HG03439 (cell line): Measurements from ENCODE around the gene BHMT.
"Not testable (repeated sequence)": the region's sequence is repeated elsewhere in the genome, so short reads cannot be mapped to it uniquely, and the experiment has no call there.

Experiments used
- ATAC-seq: cut with Tn5 transposase; IDR thresholded peaks from one replicate; pipeline ENCODE4 v1.9.1; 2021; ENCODE audit warnings: mild to moderate bottlenecking, moderate library complexity; ENCODE audit not compliant: unreplicated experiment

Gene BHMT

GRCh38 chr5:79111960-79112702 is 522 bp downstream of the BHMT start:
- no peak for ATAC-seq

- ATAC-seq, result no peak
These were observed 1.1 kb downstream of the BHMT start for GRCh38 chr5:79112703-79113058.

- ATAC-seq, result no peak
These were observed 7.9 kb downstream of the BHMT start for GRCh38 chr5:79119486-79119885.

DNA sequence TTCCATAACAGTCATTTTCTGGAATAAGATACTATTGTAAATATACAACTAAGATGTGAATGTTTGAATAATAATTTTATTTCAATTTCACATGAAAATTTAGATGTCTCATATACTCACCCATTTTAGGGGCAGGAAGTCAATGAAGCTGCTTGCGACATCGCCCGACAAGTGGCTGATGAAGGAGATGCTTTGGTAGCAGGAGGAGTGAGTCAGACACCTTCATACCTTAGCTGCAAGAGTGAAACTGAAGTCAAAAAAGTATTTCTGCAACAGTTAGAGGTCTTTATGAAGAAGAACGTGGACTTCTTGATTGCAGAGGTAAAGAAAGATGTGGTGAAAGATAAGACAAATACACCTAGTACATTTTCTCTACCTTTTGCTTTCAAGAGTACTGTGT is 8.6 kb downstream of the BHMT start:
- no peak for ATAC-seq

DNA sequence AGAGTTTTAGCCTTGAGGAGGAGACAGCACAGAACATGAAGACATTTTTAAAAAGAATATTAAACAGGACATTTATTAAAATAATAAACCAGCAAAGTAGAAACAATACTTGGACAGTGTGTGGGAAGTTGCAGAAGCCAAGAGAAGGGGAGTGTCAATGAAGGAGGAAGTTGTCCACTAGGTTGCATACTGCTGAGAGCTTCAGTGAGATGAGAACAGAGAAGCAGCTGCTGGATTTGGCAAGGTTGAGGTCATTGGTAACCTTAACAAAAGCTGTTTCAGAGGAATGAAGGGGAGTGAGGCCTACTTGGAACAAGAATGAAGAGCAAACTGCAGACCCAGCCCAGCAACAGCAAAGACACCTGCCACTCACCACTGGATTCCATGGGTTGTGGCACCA is 11.4 kb downstream of the BHMT start:
- ATAC-seq, result no peak

- no peak for ATAC-seq
These were observed 13.0 kb downstream of the BHMT start for GRCh38 chr5:79124607-79125006.

DNA sequence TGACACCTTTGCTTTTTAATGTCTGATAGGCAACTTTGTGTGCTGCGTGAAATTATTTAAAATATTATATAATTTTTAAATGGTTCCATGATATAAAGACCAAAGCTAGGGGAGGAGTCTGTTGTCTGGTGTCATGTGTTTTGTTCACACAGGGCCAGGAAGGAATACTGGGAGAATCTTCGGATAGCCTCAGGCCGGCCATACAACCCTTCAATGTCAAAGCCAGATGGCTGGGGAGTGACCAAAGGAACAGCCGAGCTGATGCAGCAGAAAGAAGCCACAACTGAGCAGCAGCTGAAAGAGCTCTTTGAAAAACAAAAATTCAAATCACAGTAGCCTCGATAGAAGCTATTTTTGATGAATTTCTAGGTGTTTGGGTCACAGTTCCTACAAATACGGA is 19.2 kb downstream of the BHMT start:
- ATAC-seq, result no peak

DNA sequence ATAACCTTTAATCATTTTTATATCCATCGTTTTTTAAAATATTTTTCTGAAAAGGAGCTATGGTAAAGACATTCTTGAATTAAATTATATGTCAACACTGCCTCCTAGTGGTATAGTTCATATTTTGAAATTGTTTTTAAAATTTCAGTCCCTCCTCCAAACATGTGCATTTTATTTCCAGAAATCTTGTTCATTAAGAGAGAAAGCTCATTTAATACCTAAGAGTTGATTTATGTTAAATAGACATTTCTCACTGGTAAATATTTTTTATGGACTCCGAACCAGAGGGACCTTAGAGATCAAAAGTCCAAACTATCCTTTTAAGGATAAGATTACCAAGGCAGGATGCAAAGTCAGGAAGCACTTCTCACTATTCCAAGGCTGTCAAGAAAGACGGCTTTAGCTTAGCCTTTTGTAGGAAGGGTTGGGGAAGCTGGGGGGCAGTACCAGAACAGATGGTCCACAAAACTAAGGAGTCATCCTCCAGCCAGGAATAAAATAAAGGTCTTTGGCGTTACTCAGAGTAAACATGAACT is 21.6 kb downstream of the BHMT start:
- no peak for ATAC-seq

GRCh38 chr5:79133657-79134451 is 22.2 kb downstream of the BHMT start:
- no peak for ATAC-seq

- ATAC-seq, result no peak
These were observed 24.4 kb downstream of the BHMT start for GRCh38 chr5:79135790-79136553.

DNA sequence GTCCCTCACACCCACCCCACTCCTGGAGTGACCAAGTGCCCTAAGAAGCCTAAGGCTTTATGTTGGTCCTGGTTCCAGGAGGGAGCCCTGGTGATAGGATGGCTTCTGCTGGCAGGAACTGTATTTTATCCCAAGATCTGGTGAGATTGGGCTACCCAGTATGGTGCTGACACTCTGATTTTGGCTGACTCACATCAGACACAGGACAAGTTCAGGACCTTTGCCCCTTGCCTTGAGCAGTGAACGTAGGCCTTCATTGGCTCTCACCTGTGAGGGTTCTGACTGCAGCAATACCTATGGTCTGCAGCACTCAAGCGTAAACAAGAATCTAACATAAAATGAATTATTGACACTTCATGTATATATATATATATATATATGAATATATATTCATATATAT is 25.0 kb downstream of the BHMT start:
- no peak for ATAC-seq

DNA sequence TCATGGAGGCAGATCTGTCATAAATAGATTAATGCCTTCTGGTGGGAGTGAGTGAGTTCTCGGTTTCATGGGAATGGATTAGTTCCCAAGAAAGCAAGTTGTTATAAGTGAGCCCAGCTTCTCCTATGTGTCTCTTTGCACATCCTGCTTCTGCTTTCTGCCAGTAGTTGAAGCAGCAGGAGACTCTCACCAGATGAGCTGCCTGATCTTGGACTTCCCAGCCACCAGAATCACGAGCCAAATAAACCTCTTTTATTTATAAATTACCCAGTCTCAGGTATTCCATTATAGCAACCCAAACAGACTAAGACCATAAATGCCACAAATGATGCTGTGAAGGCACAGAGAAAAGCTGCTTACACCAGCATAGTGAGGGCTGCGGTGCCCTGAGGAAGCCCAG is 28.9 kb downstream of the BHMT start:
- no peak for ATAC-seq

DNA sequence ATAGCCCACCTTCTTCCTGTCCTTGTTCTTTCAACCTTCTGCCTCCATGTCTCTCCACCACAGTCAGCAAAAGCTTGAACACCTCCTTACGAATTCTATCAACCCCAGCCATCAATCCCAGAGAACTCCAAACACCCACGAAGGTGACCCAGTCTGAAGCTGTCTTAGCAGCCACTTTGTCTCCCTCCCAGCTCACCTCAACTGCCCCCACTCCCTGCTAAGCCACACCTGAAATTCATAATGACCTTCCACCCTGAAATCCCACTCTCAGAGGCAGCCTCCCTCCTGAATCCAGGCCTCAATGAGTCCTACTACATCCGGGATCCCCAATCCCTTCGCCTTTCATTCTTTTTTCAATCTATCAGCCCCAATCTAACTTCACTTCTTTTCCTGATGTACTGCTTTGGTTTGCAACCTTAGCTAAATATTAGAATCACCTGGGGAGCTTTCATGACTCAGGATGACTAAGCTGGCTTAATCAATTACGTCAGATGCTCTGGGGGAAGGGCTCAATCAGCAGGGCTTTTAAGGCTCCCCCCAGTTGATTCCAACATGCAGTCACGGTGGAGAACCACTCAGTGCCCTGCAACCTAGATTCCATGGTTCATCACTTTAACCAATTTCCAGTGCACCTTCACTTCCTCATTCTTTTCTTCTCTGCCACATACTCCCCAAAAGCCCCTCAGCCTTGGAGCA is 32.2 kb downstream of the BHMT start:
- ATAC-seq, result no peak

- ATAC-seq, result no peak
These were observed 35.5 kb downstream of the BHMT start for GRCh38 chr5:79147076-79147475.

- no peak for ATAC-seq
These were observed 37.8 kb downstream of the BHMT start for GRCh38 chr5:79149433-79149832.

DNA sequence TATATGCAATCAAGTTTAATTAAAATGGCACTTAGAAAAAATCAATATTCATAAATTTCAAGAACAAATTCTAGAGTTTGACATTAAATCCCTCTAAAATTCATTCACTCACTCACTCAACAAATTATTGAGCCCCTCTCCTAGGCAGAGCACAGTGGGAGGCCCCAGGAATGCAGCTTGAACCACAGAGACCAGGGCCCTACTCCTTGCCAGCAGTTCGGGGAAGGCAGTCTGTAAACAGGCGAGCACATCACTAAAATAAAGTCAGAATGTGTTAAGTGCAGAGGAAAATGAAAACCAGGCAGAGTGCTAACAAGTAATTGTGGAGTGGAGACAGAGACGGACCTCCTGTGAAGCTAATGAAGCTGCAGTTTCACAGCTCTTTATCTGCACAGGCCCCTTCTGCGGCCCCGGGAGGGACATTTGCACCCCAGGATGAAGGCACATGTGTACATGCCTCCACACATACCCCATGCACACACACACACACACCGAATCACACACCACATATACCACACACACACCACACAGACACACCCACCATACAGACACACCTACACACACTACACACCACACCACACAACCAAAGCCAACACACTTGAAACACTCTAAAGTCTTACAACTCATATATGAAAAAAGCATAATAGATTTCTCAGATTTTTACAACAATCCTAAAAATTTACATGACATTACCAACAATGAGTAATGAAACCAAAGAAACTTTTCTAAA is 40.5 kb downstream of the BHMT start:
- no peak for ATAC-seq

DNA sequence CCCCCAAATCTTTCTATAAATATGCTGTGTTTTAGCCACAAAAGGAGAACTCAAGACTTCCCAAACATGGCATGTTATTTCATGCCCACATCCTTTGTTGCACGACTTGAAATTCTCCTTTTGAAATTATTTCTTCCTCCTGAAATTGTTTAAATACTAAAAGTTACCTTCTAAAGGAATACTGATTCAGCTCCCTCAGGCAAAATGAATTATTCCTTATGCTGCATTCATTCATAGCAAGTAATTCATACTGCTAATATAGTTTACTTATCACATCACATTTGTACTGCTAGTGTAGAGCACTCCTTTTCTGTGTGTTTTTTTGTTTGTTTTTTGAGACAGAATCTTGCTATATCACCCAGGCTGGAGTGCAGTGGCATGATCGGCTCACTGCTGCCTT is 45.7 kb downstream of the BHMT start:
- ATAC-seq, result no peak

DNA sequence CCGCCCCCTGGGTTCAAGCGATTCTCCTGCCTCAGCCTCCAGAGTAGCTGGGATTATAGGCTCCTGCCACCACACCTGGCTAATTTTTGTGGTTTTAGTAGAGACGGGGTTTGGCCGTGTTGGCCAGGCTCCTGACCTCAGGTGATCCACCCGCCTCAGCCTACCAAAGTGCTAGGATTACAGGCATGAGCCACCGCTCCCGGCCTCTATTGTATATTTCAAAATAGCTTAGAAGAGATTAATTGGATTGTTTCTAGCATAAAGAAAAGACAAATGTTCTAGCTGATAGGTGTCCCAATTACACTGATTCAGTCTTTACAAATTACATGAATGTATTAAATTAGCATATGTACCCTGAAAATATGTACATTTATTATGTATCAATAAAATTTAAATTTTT is 50.0 kb downstream of the BHMT start:
- not testable (repeated sequence) for ATAC-seq

- ATAC-seq, result no peak
These were observed 56.4 kb downstream of the BHMT start for GRCh38 chr5:79168031-79168430.

DNA sequence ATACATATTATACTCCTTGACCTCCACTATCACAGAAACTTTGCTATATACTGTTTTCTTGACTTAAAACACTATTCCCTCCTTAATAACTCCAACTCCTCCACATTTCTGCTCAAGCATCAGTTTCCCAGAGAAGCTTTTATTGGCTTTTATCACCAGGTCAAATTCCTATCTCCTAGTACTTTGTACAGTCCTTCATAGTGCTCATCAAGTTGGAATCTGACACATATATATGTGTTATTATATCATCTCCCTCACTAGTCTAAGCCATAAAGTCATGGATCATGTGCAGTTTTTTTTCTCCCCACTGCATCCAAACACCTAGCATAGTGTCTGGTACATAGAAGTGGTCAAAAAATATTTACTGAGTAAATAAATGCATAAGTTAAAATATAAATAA is 59.1 kb downstream of the BHMT start:
- ATAC-seq, result no peak
